ENCODE measurements around the gene PFKL.

DNA sequence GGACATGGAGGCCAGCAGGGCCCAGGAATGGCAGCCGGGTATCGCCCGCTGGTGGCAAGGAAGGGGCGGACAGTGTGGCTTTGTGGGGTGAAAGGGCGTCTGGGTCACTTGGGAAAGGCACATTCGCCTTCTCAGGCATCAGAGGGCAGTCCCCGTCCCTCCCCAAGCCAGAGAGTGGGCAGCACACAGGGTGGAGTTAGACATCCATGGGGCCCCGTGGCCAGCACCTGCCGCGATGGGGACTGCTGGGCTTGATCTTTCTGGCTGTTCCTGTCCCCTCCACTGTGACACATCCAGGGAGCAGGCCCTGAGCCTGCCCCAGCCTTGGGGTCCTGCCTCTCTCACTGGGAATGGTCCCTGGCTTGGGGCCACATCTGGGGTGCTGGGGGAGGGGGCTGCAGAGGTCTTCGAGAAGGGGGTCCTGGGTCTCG, 49.6 kb downstream of the PFKL start:
- TF ChIP-seq, protein P1, sequence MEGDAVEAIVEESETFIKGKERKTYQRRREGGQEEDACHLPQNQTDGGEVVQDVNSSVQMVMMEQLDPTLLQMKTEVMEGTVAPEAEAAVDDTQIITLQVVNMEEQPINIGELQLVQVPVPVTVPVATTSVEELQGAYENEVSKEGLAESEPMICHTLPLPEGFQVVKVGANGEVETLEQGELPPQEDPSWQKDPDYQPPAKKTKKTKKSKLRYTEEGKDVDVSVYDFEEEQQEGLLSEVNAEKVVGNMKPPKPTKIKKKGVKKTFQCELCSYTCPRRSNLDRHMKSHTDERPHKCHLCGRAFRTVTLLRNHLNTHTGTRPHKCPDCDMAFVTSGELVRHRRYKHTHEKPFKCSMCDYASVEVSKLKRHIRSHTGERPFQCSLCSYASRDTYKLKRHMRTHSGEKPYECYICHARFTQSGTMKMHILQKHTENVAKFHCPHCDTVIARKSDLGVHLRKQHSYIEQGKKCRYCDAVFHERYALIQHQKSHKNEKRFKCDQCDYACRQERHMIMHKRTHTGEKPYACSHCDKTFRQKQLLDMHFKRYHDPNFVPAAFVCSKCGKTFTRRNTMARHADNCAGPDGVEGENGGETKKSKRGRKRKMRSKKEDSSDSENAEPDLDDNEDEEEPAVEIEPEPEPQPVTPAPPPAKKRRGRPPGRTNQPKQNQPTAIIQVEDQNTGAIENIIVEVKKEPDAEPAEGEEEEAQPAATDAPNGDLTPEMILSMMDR (IDR thresholded peaks at IDR 0.05 in 4 of 5, conservative IDR thresholded peaks at IDR 0.05 in 1 of 5), result no peak
- no peak for TF ChIP-seq POLR2A (IDR thresholded peaks at IDR 0.05)

All from gastrocnemius medialis (tissue), 4 donors.